ENCODE data around the gene FOXD4.
"Not testable (repeated sequence)": the region's sequence is repeated elsewhere in the genome, so short reads cannot be mapped to it uniquely, and the experiment has no call there.

GRCh38 chr9:78333-78732 lies 39.9 kb downstream of the FOXD4 start:
- not testable (repeated sequence) for TF ChIP-seq MAZ (IDR thresholded peaks at IDR 0.05; ENCODE audit: borderline replicate concordance, low read depth, low read length); CTCF (IDR thresholded peaks at IDR 0.05); E2F6 (IDR thresholded peaks at IDR 0.05; ENCODE audit: borderline replicate concordance, low read depth); JUN (IDR thresholded peaks at IDR 0.05); ESRRA (IDR thresholded peaks at IDR 0.05; ENCODE audit: borderline replicate concordance, low read length); NFE2L2 (conservative IDR thresholded peaks at IDR 0.05; ENCODE audit: low read length); MAX (IDR thresholded peaks at IDR 0.05); USF2 (IDR thresholded peaks at IDR 0.05); ZC3H11A (IDR thresholded peaks at IDR 0.05); ZFP36 (IDR thresholded peaks at IDR 0.05; ENCODE audit: borderline replicate concordance, partially characterized antibody); POLR2AphosphoS2 (conservative IDR thresholded peaks at IDR 0.05; ENCODE audit: low read length)
- TF ChIP-seq, protein P1, sequence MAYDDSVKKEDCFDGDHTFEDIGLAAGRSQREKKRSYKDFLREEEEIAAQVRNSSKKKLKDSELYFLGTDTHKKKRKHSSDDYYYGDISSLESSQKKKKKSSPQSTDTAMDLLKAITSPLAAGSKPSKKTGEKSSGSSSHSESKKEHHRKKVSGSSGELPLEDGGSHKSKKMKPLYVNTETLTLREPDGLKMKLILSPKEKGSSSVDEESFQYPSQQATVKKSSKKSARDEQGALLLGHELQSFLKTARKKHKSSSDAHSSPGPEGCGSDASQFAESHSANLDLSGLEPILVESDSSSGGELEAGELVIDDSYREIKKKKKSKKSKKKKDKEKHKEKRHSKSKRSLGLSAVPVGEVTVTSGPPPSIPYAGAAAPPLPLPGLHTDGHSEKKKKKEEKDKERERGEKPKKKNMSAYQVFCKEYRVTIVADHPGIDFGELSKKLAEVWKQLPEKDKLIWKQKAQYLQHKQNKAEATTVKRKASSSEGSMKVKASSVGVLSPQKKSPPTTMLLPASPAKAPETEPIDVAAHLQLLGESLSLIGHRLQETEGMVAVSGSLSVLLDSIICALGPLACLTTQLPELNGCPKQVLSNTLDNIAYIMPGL (CRISPR knock-in tag; IDR thresholded peaks at IDR 0.05; ENCODE audit: borderline replicate concordance) = not testable (repeated sequence)
- TF ChIP-seq, protein P2, sequence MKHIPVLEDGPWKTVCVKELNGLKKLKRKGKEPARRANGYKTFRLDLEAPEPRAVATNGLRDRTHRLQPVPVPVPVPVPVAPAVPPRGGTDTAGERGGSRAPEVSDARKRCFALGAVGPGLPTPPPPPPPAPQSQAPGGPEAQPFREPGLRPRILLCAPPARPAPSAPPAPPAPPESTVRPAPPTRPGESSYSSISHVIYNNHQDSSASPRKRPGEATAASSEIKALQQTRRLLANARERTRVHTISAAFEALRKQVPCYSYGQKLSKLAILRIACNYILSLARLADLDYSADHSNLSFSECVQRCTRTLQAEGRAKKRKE (CRISPR knock-in tag; IDR thresholded peaks at IDR 0.05; ENCODE audit: low read depth) = not testable (repeated sequence)
